Measurements from ENCODE around the gene MPG.
"Not testable (repeated sequence)": the region's sequence is repeated elsewhere in the genome, so short reads cannot be mapped to it uniquely, and the experiment has no call there.

The MPG gene

GRCh38 chr16:77807-78443 is at the start of gene MPG:
Gene MPG, plus strand, starts transcription at chr16:78225. Its CDS starts 85 bp downstream, at chr16:78310.
- TF ChIP-seq CTCF (IDR thresholded peaks at IDR 0.05; ENCODE audit: insufficient read depth, low read depth, low read length, missing control alignments) = no peak
- peak; percentile 90 for DNase-seq (ENCODE audit: low read depth)
- peak within 1 kb of the TSS; percentile 81 for H3K4me3 ChIP-seq (ENCODE audit: low read depth, low read length)

- not testable (repeated sequence) for H3K4me3 ChIP-seq (ENCODE audit: low read depth, low read length); DNase-seq (ENCODE audit: low read depth)
Measured at GRCh38 chr16:30627-31026, 47.4 kb upstream of the MPG start.

GRCh38 chr16:33154-33876 is 44.7 kb upstream of the MPG start:
- H3K4me3 ChIP-seq (ENCODE audit: low read depth, low read length); DNase-seq (ENCODE audit: low read depth): not testable (repeated sequence)

- DNase-seq (ENCODE audit: low read depth) = no peak
- TF ChIP-seq CTCF (IDR thresholded peaks at IDR 0.05; ENCODE audit: insufficient read depth, low read depth, low read length, missing control alignments) = no peak
- no peak overlapping the region for H3K4me3 ChIP-seq (ENCODE audit: low read depth, low read length)
Measured at GRCh38 chr16:33877-34647, 44.0 kb upstream of the MPG start.

- H3K4me3 ChIP-seq (ENCODE audit: low read depth, low read length) = no peak overlapping the region
- no peak for DNase-seq (ENCODE audit: low read depth)
- TF ChIP-seq CTCF (IDR thresholded peaks at IDR 0.05; ENCODE audit: insufficient read depth, low read depth, low read length, missing control alignments) = no peak
Measured at GRCh38 chr16:34648-34987, 43.4 kb upstream of the MPG start.

- peak; percentile 42 for DNase-seq (ENCODE audit: low read depth)
- no peak for TF ChIP-seq CTCF (IDR thresholded peaks at IDR 0.05; ENCODE audit: insufficient read depth, low read depth, low read length, missing control alignments)
- no peak overlapping the region for H3K4me3 ChIP-seq (ENCODE audit: low read depth, low read length)
Measured at GRCh38 chr16:35011-35677, 42.9 kb upstream of the MPG start.

GRCh38 chr16:35678-36305 is 42.2 kb upstream of the MPG start:
- DNase-seq (ENCODE audit: low read depth) = no peak
- H3K4me3 ChIP-seq (ENCODE audit: low read depth, low read length) = no peak overlapping the region
- TF ChIP-seq CTCF (IDR thresholded peaks at IDR 0.05; ENCODE audit: insufficient read depth, low read depth, low read length, missing control alignments) = no peak
